WI38 (cell line): ENCODE results near the gene DENND2A.

Source experiments
- H3K4me3 ChIP-seq: 2 replicates; pipeline ENCODE4 v1.5.1; 2011; ENCODE audit warnings: low read depth, mild to moderate bottlenecking, control low read depth, low read length
- CTCF ChIP-seq: IDR thresholded peaks from 2 replicates; pipeline ENCODE4 v1.5.1; 2012; ENCODE audit warnings: low read depth, mild to moderate bottlenecking, control low read depth, low read length

Gene DENND2A

GRCh38 chr7:140485500-140486265, 154.9 kb downstream of the DENND2A start:
- no peak overlapping the region for H3K4me3 ChIP-seq
- TF ChIP-seq CTCF = no peak

GRCh38 chr7:140484951-140485499, 155.6 kb downstream of the DENND2A start:
- H3K4me3 ChIP-seq = no peak overlapping the region
- TF ChIP-seq CTCF = no peak

GRCh38 chr7:140484479-140484878, 156.1 kb downstream of the DENND2A start:
- H3K4me3 ChIP-seq = no peak overlapping the region
- no peak for TF ChIP-seq CTCF

GRCh38 chr7:140479739-140480084, 160.9 kb downstream of the DENND2A start:
- H3K4me3 ChIP-seq = peak overlapping the region; percentile 88
- no peak for TF ChIP-seq CTCF

GRCh38 chr7:140479062-140479738, 161.4 kb downstream of the DENND2A start, which contains the start of gene MKRN1:
TSS of gene MKRN1 (minus strand) at chr7:140479505. CDS start at chr7:140479344, 161 bp downstream.
- TF ChIP-seq CTCF = no peak
- peak within 1 kb of the TSS; percentile 88 for H3K4me3 ChIP-seq

- TF ChIP-seq CTCF = no peak
- peak overlapping the region; percentile 88 for H3K4me3 ChIP-seq
These were observed 162.2 kb downstream of the DENND2A start for GRCh38 chr7:140478246-140479061.
